Keratinocyte (primary cell): Measurements from ENCODE around the gene HOOK2.

Experiments used
- CTCF ChIP-seq, 3 experiments: IDR thresholded peaks in 1 of 3; conservative IDR thresholded peaks in 1 of 3; optimal IDR thresholded peaks in 1 of 3; 2 replicates in 2 of 3; 3 replicates in 1 of 3; pipeline versions ENCODE3 to v1.5.1; 2011; ENCODE audit warnings: low read length in 3 of 3, mild to moderate bottlenecking in 3 of 3, moderate library complexity in 2 of 3, control low read depth in 1 of 3, inconsistent platforms in 1 of 3; ENCODE audit not compliant: insufficient read depth in 2 of 3; ENCODE audit errors: extremely low read depth in 1 of 3
- EZH2 ChIP-seq: IDR thresholded peaks from one replicate; pipeline ENCODE4 v1.6.1; 2012; ENCODE audit warnings: inconsistent platforms, mild to moderate bottlenecking, low read length, moderate library complexity

- TF ChIP-seq CTCF (optimal IDR thresholded peaks at IDR 0.05 in 1 of 3, IDR thresholded peaks at IDR 0.05 in 1 of 3, conservative IDR thresholded peaks at IDR 0.05 in 1 of 3; ENCODE audit: extremely low read depth in 1 of 3, insufficient read depth in 2 of 3, low read length in 3 of 3) (no peak), EZH2 (no peak)
These were observed 52.6 kb downstream of the HOOK2 start for GRCh38 chr19:12722566-12723380.
